PC-3 (cell line): Measurements from ENCODE around the gene ERP27.

Experiments
- CTCF ChIP-seq: fragments of 300-600 bp; sonication (generic); conservative IDR thresholded peaks from 2 replicates; pipeline ENCODE4 v1.5.1; 2017; ENCODE audit warnings: antibody characterized with exemption, low read depth, mild to moderate bottlenecking, low read length
- EZH2 ChIP-seq: fragments of 300-600 bp; sonication (generic); IDR thresholded peaks from one replicate; pipeline ENCODE4 v1.6.1; 2017; ENCODE audit warnings: antibody characterized with exemption, mild to moderate bottlenecking, low read length; ENCODE audit not compliant: unreplicated experiment

GRCh38 chr12:14961466-14962152 is 23.3 kb upstream of the ERP27 start, which contains the start of gene ARHGDIB:
- TF ChIP-seq CTCF = no peak
- no peak for TF ChIP-seq EZH2
